HepG2 (cell line): ENCODE measurements around the gene AAMP. TPM values are rescaled to one million over a fixed set of nuclear protein-coding genes. Genes with fewer than 3 reads are reported as not detected.

Source experiments
- ARNTL ChIP-seq: sonication (generic); formaldehyde crosslinking; IDR thresholded peaks from 2 replicates; pipeline ENCODE4 v1.4.0; 2020; ENCODE audit warnings: mild to moderate bottlenecking, missing genetic modification reagents
- ATM ChIP-seq: fragments of 450-650 bp; IDR thresholded peaks from 2 replicates; pipeline ENCODE4 v1.7.1; 2017; ENCODE audit warnings: mild to moderate bottlenecking, borderline replicate concordance
- BRF2 ChIP-seq: sonication (generic); formaldehyde crosslinking; IDR thresholded peaks from 2 replicates; pipeline ENCODE4 v1.8.1; 2022; ENCODE audit warnings: mild to moderate bottlenecking, missing genetic modification reagents
- DDIT3 ChIP-seq: sonication (generic); formaldehyde crosslinking; IDR thresholded peaks from 2 replicates; pipeline ENCODE4 v1.4.0; 2020; ENCODE audit warnings: mild to moderate bottlenecking, missing genetic modification reagents
- FUBP1 ChIP-seq: sonication (generic); formaldehyde crosslinking; IDR thresholded peaks from 2 replicates; pipeline ENCODE4 v1.5.1; 2020; ENCODE audit warnings: missing genetic modification reagents, mild to moderate bottlenecking, borderline replicate concordance
- GLI4 ChIP-seq: sonication (generic); formaldehyde crosslinking; IDR thresholded peaks from 2 replicates; pipeline ENCODE4 v1.5.1; 2020; ENCODE audit warnings: missing genetic modification reagents, mild to moderate bottlenecking, moderate library complexity, borderline replicate concordance
- HOXA9 ChIP-seq: sonication (generic); formaldehyde crosslinking; IDR thresholded peaks from 2 replicates; pipeline ENCODE4 v1.8.1; 2022; ENCODE audit warnings: missing genetic modification reagents, mild to moderate bottlenecking, moderate library complexity, borderline replicate concordance
- KDM4B ChIP-seq: sonication (generic); formaldehyde crosslinking; IDR thresholded peaks from 2 replicates; pipeline ENCODE4 v1.4.0; 2020; ENCODE audit warnings: missing genetic modification reagents
- NAIF1 ChIP-seq: sonication (generic); formaldehyde crosslinking; IDR thresholded peaks from 2 replicates; pipeline ENCODE4 v1.5.0; 2020; ENCODE audit warnings: mild to moderate bottlenecking, missing genetic modification reagents, borderline replicate concordance
- NCOA5 ChIP-seq: sonication (generic); formaldehyde crosslinking; IDR thresholded peaks from 2 replicates; pipeline ENCODE4 v1.4.0; 2020; ENCODE audit warnings: missing genetic modification reagents
- NPAS2 ChIP-seq: sonication (generic); formaldehyde crosslinking; IDR thresholded peaks from 2 replicates; pipeline ENCODE4 v1.8.0; 2022; ENCODE audit warnings: mild to moderate bottlenecking, missing genetic modification reagents, borderline replicate concordance
- NRL ChIP-seq: sonication (generic); formaldehyde crosslinking; IDR thresholded peaks from 2 replicates; pipeline ENCODE4 v1.5.0; 2020; ENCODE audit warnings: missing genetic modification reagents, mild to moderate bottlenecking, moderate library complexity, borderline replicate concordance
- PHF8 ChIP-seq: sonication (generic); formaldehyde crosslinking; IDR thresholded peaks from 2 replicates; pipeline ENCODE4 v1.5.0; 2020; ENCODE audit warnings: missing genetic modification reagents
- POLR2AphosphoS2 ChIP-seq: IDR thresholded peaks from 2 replicates; pipeline ENCODE4 v1.6.1; 2011; ENCODE audit warnings: low read depth, low read length, improper control_type of control experiment
- RBM39 ChIP-seq: fragments of 200-400 bp; formaldehyde crosslinking; IDR thresholded peaks from one replicate; pipeline ENCODE4 v1.6.1; 2018; ENCODE audit warnings: antibody characterized with exemption, mild to moderate bottlenecking, low read depth, low read length; ENCODE audit not compliant: poor library complexity, severe bottlenecking
- RFX1 ChIP-seq: fragments of 450-650 bp; IDR thresholded peaks from 2 replicates; pipeline ENCODE4 v1.6.1; 2017
- ZBTB7B ChIP-seq: sonication (generic); formaldehyde crosslinking; IDR thresholded peaks from 2 replicates; pipeline ENCODE4 v1.4.0; 2020; ENCODE audit warnings: missing genetic modification reagents
- ZNF296 ChIP-seq: sonication (generic); formaldehyde crosslinking; conservative IDR thresholded peaks from 2 replicates; pipeline ENCODE4 v1.5.0; 2020; ENCODE audit warnings: mild to moderate bottlenecking, missing genetic modification reagents
- ZNF333 ChIP-seq: sonication (generic); formaldehyde crosslinking; IDR thresholded peaks from 2 replicates; pipeline ENCODE4 v1.4.0; 2020; ENCODE audit warnings: mild to moderate bottlenecking, missing genetic modification reagents, borderline replicate concordance
- ZNF549 ChIP-seq: sonication (generic); formaldehyde crosslinking; IDR thresholded peaks from 2 replicates; pipeline ENCODE4 v1.5.0; 2020; ENCODE audit warnings: missing genetic modification reagents
- ZNF570 ChIP-seq: sonication (generic); formaldehyde crosslinking; IDR thresholded peaks from 2 replicates; pipeline ENCODE4 v1.4.0; 2020; ENCODE audit warnings: mild to moderate bottlenecking, missing genetic modification reagents, borderline replicate concordance
- ZNF576 ChIP-seq: sonication (generic); formaldehyde crosslinking; IDR thresholded peaks from 2 replicates; pipeline ENCODE4 v1.4.0; 2020; ENCODE audit warnings: mild to moderate bottlenecking, missing genetic modification reagents
- ZNF589 ChIP-seq: sonication (generic); formaldehyde crosslinking; conservative IDR thresholded peaks from 2 replicates; pipeline ENCODE4 v1.8.0; 2022; ENCODE audit warnings: mild to moderate bottlenecking, moderate library complexity, missing genetic modification reagents
- polyA plus RNA-seq, 8 experiments: library from polyadenylated mRNA; depleted of rRNA in 3 of 8; stranded (reverse) in 7 of 8; unstranded in 1 of 8; fragments of >200 nt; fragmentation: Illumina TruSeq in 4 of 8; extraction: Trizol in 4 of 8; gene quantifications; 2 replicates each; pipeline versions ENCODE4 v1.2.1 to v1.2.3, GENCODE V29; 2011 to 2016; ENCODE audit warnings: low read depth in 4 of 8, missing spikeins in 1 of 8, mixed read lengths in 1 of 8; ENCODE audit not compliant: insufficient read depth in 1 of 8
- total RNA-seq, 5 experiments: library from RNA; depleted of rRNA; stranded (reverse); fragments of >200 nt; fragmentation: Illumina TruSeq; extraction: Trizol; gene quantifications; 2 replicates each; pipeline ENCODE4 v1.2.3, GENCODE V29; 2016; ENCODE audit warnings: low read depth in 1 of 5
- TF ChIP-seq, protein P1 (sequence below): sonication (generic); formaldehyde crosslinking; IDR thresholded peaks from 2 replicates; pipeline ENCODE4 v1.4.0; 2020; ENCODE audit warnings: missing genetic modification reagents

Gene AAMP
- total and polyA plus RNA-seq, 2 of the 13 experiments (the other 11 are each of a cell fraction or from before 2014, with no cell fraction given), result 110 to 186 TPM

DNA sequence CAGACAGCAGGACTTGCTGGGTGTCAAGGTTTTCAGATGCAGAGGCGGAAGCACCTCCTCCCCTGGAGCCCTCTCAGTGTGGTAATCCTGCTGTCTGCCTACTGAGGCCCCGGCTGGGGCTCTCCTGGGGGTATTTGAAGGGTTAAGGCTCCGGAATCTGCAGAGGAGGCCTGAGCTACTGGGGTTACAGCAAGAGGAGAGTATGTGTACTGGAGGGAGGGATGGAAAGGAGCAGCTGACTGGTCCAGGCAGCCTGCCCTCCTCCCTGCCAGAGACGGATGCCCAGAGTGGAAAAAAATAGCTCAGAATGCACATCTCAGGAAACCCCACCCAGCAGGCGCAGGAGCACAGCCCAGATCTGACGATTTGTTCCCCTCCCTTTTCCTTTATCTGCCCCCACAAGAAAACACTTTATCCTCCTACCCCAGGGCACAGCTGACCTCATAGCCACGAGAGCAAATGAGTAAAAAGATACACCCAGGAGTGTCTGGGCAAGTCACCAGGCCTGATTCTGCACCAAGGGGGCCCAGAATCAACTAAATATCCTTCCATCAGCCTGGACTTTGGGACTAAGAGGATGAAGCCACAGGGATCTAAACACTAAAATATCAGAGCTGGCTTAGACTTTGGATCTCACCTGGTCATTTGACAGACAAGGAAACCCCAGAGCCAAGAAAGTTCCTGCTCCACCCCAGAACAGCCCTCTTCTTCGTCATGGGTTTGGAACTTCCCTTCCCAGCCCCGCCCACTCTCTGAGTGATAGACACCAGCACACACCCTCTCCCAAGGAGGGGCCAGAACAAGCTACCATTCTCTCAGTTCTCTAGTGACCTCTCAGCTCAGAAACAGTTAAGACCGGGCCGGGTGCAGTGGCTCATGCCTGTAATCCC lies 16.9 kb upstream of the AAMP start (continued):
- TF ChIP-seq GLI4 (CRISPR knock-in tag) (0 out of 2 replicates have a peak, but pooled peaks have one; percentile 48), NAIF1 (CRISPR knock-in tag) (no peak), ARNTL (CRISPR knock-in tag) (0 out of 2 replicates have a peak, but pooled peaks have one; percentile 32), PHF8 (CRISPR knock-in tag) (no peak), FUBP1 (CRISPR knock-in tag) (no peak), ZNF589 (CRISPR knock-in tag) (no peak), ZNF570 (CRISPR knock-in tag) (no peak), ZNF549 (CRISPR knock-in tag) (no peak), NPAS2 (CRISPR knock-in tag) (no peak), ZNF296 (no peak), RBM39 (no peak), ZNF576 (CRISPR knock-in tag) (no peak), KDM4B (CRISPR knock-in tag) (no peak), NRL (CRISPR knock-in tag) (no peak; the same call in 1 of the 2 replicates), NCOA5 (CRISPR knock-in tag) (no peak), RFX1 (no peak), ZBTB7B (no peak; the same call in 1 of the 2 replicates), ATM (no peak), ZNF333 (CRISPR knock-in tag) (no peak), DDIT3 (CRISPR knock-in tag) (no peak), BRF2 (no peak), HOXA9 (CRISPR knock-in tag) (no peak), POLR2AphosphoS2 (no peak)
- TF ChIP-seq, protein P1, sequence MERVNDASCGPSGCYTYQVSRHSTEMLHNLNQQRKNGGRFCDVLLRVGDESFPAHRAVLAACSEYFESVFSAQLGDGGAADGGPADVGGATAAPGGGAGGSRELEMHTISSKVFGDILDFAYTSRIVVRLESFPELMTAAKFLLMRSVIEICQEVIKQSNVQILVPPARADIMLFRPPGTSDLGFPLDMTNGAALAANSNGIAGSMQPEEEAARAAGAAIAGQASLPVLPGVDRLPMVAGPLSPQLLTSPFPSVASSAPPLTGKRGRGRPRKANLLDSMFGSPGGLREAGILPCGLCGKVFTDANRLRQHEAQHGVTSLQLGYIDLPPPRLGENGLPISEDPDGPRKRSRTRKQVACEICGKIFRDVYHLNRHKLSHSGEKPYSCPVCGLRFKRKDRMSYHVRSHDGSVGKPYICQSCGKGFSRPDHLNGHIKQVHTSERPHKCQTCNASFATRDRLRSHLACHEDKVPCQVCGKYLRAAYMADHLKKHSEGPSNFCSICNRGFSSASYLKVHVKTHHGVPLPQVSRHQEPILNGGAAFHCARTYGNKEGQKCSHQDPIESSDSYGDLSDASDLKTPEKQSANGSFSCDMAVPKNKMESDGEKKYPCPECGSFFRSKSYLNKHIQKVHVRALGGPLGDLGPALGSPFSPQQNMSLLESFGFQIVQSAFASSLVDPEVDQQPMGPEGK (CRISPR knock-in tag), result peak; percentile 33; the same call in 1 of the 2 replicates
